SK-N-SH treated with all-trans-retinoic acid at 6 μM for 48 hours (cell line): ENCODE results near the gene DDX49.

Experiments used
- ARNTL ChIP-seq: fragments of 450-650 bp; formaldehyde crosslinking; IDR thresholded peaks from 2 replicates; pipeline ENCODE4 v1.5.0; 2020; ENCODE audit warnings: low read depth, mild to moderate bottlenecking, moderate library complexity, borderline replicate concordance
- BACH2 ChIP-seq: fragments of 250-450 bp; sonication (Bioruptor Pico); IDR thresholded peaks from 2 replicates; pipeline ENCODE4 v1.9.0; 2021; ENCODE audit warnings: mild to moderate bottlenecking, borderline replicate concordance
- CSRNP3 ChIP-seq: fragments of 250-450 bp; sonication (Bioruptor Pico); IDR thresholded peaks from 2 replicates; pipeline ENCODE4 v1.5.1; 2021; ENCODE audit warnings: mild to moderate bottlenecking, moderate library complexity
- ESRRG ChIP-seq: fragments of 250-450 bp; sonication (Bioruptor Pico); IDR thresholded peaks from 2 replicates; pipeline ENCODE4 v1.6.1; 2021; ENCODE audit warnings: mild to moderate bottlenecking
- GLIS3 ChIP-seq: fragments of 250-450 bp; sonication (Bioruptor Pico); IDR thresholded peaks from 2 replicates; pipeline ENCODE4 v1.5.0; 2020; ENCODE audit warnings: mild to moderate bottlenecking, moderate library complexity
- ISL1 ChIP-seq: fragments of 250-450 bp; sonication (Bioruptor Pico); IDR thresholded peaks from 2 replicates; pipeline ENCODE4 v2.1.2; 2022; ENCODE audit warnings: mild to moderate bottlenecking, moderate library complexity
- PATZ1 ChIP-seq: fragments of 250-450 bp; sonication (Bioruptor Pico); IDR thresholded peaks from 2 replicates; pipeline ENCODE4 v1.8.0; 2020; ENCODE audit warnings: mild to moderate bottlenecking, moderate library complexity, borderline replicate concordance
- POU6F1 ChIP-seq: fragments of 250-450 bp; sonication (Bioruptor Pico); IDR thresholded peaks from 2 replicates; pipeline ENCODE4 v1.8.0; 2021; ENCODE audit warnings: low read depth, mild to moderate bottlenecking, moderate library complexity, borderline replicate concordance
- RARB ChIP-seq: fragments of 250-450 bp; sonication (Bioruptor Pico); IDR thresholded peaks from 2 replicates; pipeline ENCODE4 v1.8.0; 2021; ENCODE audit warnings: mild to moderate bottlenecking, moderate library complexity
- SNAI2 ChIP-seq: fragments of 250-450 bp; sonication (Bioruptor Pico); IDR thresholded peaks from 2 replicates; pipeline ENCODE4 v1.5.0; 2020; ENCODE audit warnings: mild to moderate bottlenecking, moderate library complexity
- TOX ChIP-seq: fragments of 250-450 bp; sonication (Bioruptor Pico); IDR thresholded peaks from 2 replicates; pipeline ENCODE4 v1.8.0; 2021; ENCODE audit warnings: mild to moderate bottlenecking, moderate library complexity, borderline replicate concordance
- TSHZ2 ChIP-seq: fragments of 250-450 bp; sonication (Bioruptor Pico); IDR thresholded peaks from 2 replicates; pipeline ENCODE4 v1.5.0; 2020; ENCODE audit warnings: mild to moderate bottlenecking, moderate library complexity
- ZFP30 ChIP-seq: fragments of 450-650 bp; formaldehyde crosslinking; IDR thresholded peaks from 2 replicates; pipeline ENCODE4 v1.5.0; 2022; ENCODE audit warnings: mild to moderate bottlenecking, moderate library complexity
- ZNF8 ChIP-seq: fragments of 450-650 bp; formaldehyde crosslinking; IDR thresholded peaks from 2 replicates; pipeline ENCODE4 v1.5.0; 2020; ENCODE audit warnings: mild to moderate bottlenecking, moderate library complexity

- TF ChIP-seq TOX (CRISPR knock-in tag) (no peak), ZNF8 (CRISPR knock-in tag) (no peak), ESRRG (CRISPR knock-in tag) (no peak), PATZ1 (CRISPR knock-in tag) (no peak), GLIS3 (CRISPR knock-in tag) (no peak), ISL1 (no peak), BACH2 (CRISPR knock-in tag) (no peak), SNAI2 (no peak), ARNTL (CRISPR knock-in tag) (no peak), TSHZ2 (no peak), POU6F1 (CRISPR knock-in tag) (no peak), ZFP30 (CRISPR knock-in tag) (no peak), RARB (no peak), CSRNP3 (CRISPR knock-in tag) (no peak)
These were observed 25.8 kb downstream of the DDX49 start for GRCh38 chr19:18945297-18945696.
